ENCODE data around the gene PDHA2.
"Not testable (repeated sequence)": the region's sequence is repeated elsewhere in the genome, so short reads cannot be mapped to it uniquely, and the experiment has no call there.

PDHA2 gene
- total RNA-seq: 0 reads per million in 2 donors

- DNase-seq: peak in 1 of 5 experiments; percentile 6
These were observed at the start of gene PDHA2 for GRCh38 chr4:95839891-95840290. PDHA2 (plus strand) TSS chr4:95840093; CDS start chr4:95840151, 58 bp downstream.

- DNase-seq: no peak
These were observed 41.9 kb upstream of the PDHA2 start for GRCh38 chr4:95798003-95798402.

GRCh38 chr4:95798727-95799126 is 41.2 kb upstream of the PDHA2 start:
- no peak for DNase-seq

GRCh38 chr4:95821867-95822266 is 18.0 kb upstream of the PDHA2 start:
- DNase-seq: no peak

- no peak for DNase-seq
These were observed 14.3 kb upstream of the PDHA2 start for GRCh38 chr4:95825546-95825945.

GRCh38 chr4:95830651-95831050 is 9.2 kb upstream of the PDHA2 start:
- DNase-seq: no peak

GRCh38 chr4:95831166-95831565 is 8.7 kb upstream of the PDHA2 start:
- no peak for DNase-seq

- DNase-seq: no peak
These were observed 6.1 kb upstream of the PDHA2 start for GRCh38 chr4:95833711-95834194.

GRCh38 chr4:95835672-95836071 is 4.2 kb upstream of the PDHA2 start:
- DNase-seq: peak in 1 of 5 experiments; percentile 2

GRCh38 chr4:95838192-95838591 is 1.7 kb upstream of the PDHA2 start:
- DNase-seq: no peak

GRCh38 chr4:95847908-95848460 is 8.1 kb downstream of the PDHA2 start:
- no peak for DNase-seq

GRCh38 chr4:95850161-95850560 is 10.3 kb downstream of the PDHA2 start:
- no peak for DNase-seq

- peak in 1 of 5 experiments; percentile 3 for DNase-seq
These were observed 17.9 kb downstream of the PDHA2 start for GRCh38 chr4:95857761-95858160.

- no peak for DNase-seq
These were observed 28.0 kb downstream of the PDHA2 start for GRCh38 chr4:95867919-95868318.

GRCh38 chr4:95869414-95869813 is 29.5 kb downstream of the PDHA2 start:
- not testable (repeated sequence) for DNase-seq

GRCh38 chr4:95869961-95870500 is 30.1 kb downstream of the PDHA2 start:
- DNase-seq: no peak

GRCh38 chr4:95877636-95878035 is 37.7 kb downstream of the PDHA2 start:
- DNase-seq: no peak

GRCh38 chr4:95887551-95887950 is 47.7 kb downstream of the PDHA2 start:
- DNase-seq: no peak

- no peak for DNase-seq
These were observed 49.8 kb downstream of the PDHA2 start for GRCh38 chr4:95889662-95890061.

Data from T-helper 2 cell (primary cell).